ENCODE results near the gene EGFL6.

DNA sequence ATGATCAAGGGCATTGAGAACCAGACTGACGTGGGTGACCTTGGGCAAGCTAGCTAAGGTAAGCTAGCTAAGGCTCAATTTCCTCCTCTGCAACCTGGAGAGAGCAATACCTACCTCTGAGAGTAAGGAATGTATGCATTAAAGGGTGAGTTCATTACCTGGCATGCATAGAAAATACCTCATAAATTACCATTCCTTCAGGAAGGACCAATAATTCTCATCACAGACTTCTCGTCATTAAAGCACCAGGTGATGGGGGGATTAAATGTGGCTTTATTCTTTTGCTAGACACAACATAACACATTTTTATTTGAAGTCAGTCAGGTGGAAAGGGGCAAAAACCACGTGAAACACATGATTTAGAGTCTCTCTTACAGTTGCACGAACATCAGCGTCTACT, 21.5 kb downstream of the EGFL6 start:
- TF ChIP-seq, protein P1, sequence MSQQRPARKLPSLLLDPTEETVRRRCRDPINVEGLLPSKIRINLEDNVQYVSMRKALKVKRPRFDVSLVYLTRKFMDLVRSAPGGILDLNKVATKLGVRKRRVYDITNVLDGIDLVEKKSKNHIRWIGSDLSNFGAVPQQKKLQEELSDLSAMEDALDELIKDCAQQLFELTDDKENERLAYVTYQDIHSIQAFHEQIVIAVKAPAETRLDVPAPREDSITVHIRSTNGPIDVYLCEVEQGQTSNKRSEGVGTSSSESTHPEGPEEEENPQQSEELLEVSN (IDR thresholded peaks at IDR 0.05; ENCODE audit: borderline replicate concordance, low read depth): no peak
- TF ChIP-seq ZC3H11A (IDR thresholded peaks at IDR 0.05) (no peak), CBX8 (IDR thresholded peaks at IDR 0.05) (no peak), MYC (IDR thresholded peaks at IDR 0.05; ENCODE audit: borderline replicate concordance, low read length) (no peak), POLR2A (IDR thresholded peaks at IDR 0.05; ENCODE audit: low read length) (no peak)
- TF ChIP-seq, protein P2, sequence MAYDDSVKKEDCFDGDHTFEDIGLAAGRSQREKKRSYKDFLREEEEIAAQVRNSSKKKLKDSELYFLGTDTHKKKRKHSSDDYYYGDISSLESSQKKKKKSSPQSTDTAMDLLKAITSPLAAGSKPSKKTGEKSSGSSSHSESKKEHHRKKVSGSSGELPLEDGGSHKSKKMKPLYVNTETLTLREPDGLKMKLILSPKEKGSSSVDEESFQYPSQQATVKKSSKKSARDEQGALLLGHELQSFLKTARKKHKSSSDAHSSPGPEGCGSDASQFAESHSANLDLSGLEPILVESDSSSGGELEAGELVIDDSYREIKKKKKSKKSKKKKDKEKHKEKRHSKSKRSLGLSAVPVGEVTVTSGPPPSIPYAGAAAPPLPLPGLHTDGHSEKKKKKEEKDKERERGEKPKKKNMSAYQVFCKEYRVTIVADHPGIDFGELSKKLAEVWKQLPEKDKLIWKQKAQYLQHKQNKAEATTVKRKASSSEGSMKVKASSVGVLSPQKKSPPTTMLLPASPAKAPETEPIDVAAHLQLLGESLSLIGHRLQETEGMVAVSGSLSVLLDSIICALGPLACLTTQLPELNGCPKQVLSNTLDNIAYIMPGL (CRISPR knock-in tag; IDR thresholded peaks at IDR 0.05; ENCODE audit: borderline replicate concordance): no peak
- TF ChIP-seq, protein P3, sequence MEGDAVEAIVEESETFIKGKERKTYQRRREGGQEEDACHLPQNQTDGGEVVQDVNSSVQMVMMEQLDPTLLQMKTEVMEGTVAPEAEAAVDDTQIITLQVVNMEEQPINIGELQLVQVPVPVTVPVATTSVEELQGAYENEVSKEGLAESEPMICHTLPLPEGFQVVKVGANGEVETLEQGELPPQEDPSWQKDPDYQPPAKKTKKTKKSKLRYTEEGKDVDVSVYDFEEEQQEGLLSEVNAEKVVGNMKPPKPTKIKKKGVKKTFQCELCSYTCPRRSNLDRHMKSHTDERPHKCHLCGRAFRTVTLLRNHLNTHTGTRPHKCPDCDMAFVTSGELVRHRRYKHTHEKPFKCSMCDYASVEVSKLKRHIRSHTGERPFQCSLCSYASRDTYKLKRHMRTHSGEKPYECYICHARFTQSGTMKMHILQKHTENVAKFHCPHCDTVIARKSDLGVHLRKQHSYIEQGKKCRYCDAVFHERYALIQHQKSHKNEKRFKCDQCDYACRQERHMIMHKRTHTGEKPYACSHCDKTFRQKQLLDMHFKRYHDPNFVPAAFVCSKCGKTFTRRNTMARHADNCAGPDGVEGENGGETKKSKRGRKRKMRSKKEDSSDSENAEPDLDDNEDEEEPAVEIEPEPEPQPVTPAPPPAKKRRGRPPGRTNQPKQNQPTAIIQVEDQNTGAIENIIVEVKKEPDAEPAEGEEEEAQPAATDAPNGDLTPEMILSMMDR (IDR thresholded peaks at IDR 0.05): no peak
- TF ChIP-seq, protein P4, sequence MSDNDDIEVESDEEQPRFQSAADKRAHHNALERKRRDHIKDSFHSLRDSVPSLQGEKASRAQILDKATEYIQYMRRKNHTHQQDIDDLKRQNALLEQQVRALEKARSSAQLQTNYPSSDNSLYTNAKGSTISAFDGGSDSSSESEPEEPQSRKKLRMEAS (IDR thresholded peaks at IDR 0.05): no peak
- TF ChIP-seq, protein P5, sequence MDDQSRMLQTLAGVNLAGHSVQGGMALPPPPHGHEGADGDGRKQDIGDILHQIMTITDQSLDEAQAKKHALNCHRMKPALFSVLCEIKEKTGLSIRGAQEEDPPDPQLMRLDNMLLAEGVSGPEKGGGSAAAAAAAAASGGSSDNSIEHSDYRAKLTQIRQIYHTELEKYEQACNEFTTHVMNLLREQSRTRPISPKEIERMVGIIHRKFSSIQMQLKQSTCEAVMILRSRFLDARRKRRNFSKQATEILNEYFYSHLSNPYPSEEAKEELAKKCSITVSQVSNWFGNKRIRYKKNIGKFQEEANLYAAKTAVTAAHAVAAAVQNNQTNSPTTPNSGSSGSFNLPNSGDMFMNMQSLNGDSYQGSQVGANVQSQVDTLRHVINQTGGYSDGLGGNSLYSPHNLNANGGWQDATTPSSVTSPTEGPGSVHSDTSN (IDR thresholded peaks at IDR 0.05): no peak
